SK-N-SH treated with all-trans-retinoic acid at 6 μM for 48 hours (cell line): ENCODE results near the gene S100A6.

Source experiments
- ATAC-seq: fragments of 200-7000 bp; cut with Tn5 transposase; 3 replicates; pipeline ENCODE4 v1.9.1; 2020; ENCODE audit warnings: mild to moderate bottlenecking, moderate library complexity
- ARNTL ChIP-seq: fragments of 450-650 bp; formaldehyde crosslinking; IDR thresholded peaks from 2 replicates; pipeline ENCODE4 v1.5.0; 2020; ENCODE audit warnings: low read depth, mild to moderate bottlenecking, moderate library complexity, borderline replicate concordance
- BACH2 ChIP-seq: fragments of 250-450 bp; sonication (Bioruptor Pico); IDR thresholded peaks from 2 replicates; pipeline ENCODE4 v1.9.0; 2021; ENCODE audit warnings: mild to moderate bottlenecking, borderline replicate concordance
- CSDC2 ChIP-seq: fragments of 250-450 bp; sonication (Bioruptor Pico); IDR thresholded peaks from 2 replicates; pipeline ENCODE4 v1.5.0; 2020; ENCODE audit warnings: mild to moderate bottlenecking, moderate library complexity
- ESRRG ChIP-seq: fragments of 250-450 bp; sonication (Bioruptor Pico); IDR thresholded peaks from 2 replicates; pipeline ENCODE4 v1.6.1; 2021; ENCODE audit warnings: mild to moderate bottlenecking
- GLIS3 ChIP-seq: fragments of 250-450 bp; sonication (Bioruptor Pico); IDR thresholded peaks from 2 replicates; pipeline ENCODE4 v1.5.0; 2020; ENCODE audit warnings: mild to moderate bottlenecking, moderate library complexity
- ISL1 ChIP-seq: fragments of 250-450 bp; sonication (Bioruptor Pico); IDR thresholded peaks from 2 replicates; pipeline ENCODE4 v2.1.2; 2022; ENCODE audit warnings: mild to moderate bottlenecking, moderate library complexity
- OSR1 ChIP-seq: fragments of 250-450 bp; sonication (Bioruptor Pico); IDR thresholded peaks from 2 replicates; pipeline ENCODE4 v1.8.0; 2022; ENCODE audit warnings: moderate library complexity, mild to moderate bottlenecking, inconsistent platforms
- PATZ1 ChIP-seq: fragments of 250-450 bp; sonication (Bioruptor Pico); IDR thresholded peaks from 2 replicates; pipeline ENCODE4 v1.8.0; 2020; ENCODE audit warnings: mild to moderate bottlenecking, moderate library complexity, borderline replicate concordance
- RARB ChIP-seq: fragments of 250-450 bp; sonication (Bioruptor Pico); IDR thresholded peaks from 2 replicates; pipeline ENCODE4 v1.8.0; 2021; ENCODE audit warnings: mild to moderate bottlenecking, moderate library complexity
- SNAI2 ChIP-seq: fragments of 250-450 bp; sonication (Bioruptor Pico); IDR thresholded peaks from 2 replicates; pipeline ENCODE4 v1.5.0; 2020; ENCODE audit warnings: mild to moderate bottlenecking, moderate library complexity
- TCF4 ChIP-seq: fragments of 250-450 bp; sonication (Bioruptor Pico); IDR thresholded peaks from 2 replicates; pipeline ENCODE4 v1.8.0; 2021; ENCODE audit warnings: mild to moderate bottlenecking, moderate library complexity, borderline replicate concordance
- ZC3H10 ChIP-seq: fragments of 250-450 bp; sonication (Bioruptor Pico); IDR thresholded peaks from 2 replicates; pipeline ENCODE4 v1.5.1; 2021; ENCODE audit warnings: mild to moderate bottlenecking, moderate library complexity
- ZFP30 ChIP-seq: fragments of 450-650 bp; formaldehyde crosslinking; IDR thresholded peaks from 2 replicates; pipeline ENCODE4 v1.5.0; 2022; ENCODE audit warnings: mild to moderate bottlenecking, moderate library complexity
- ZNF565 ChIP-seq: fragments of 450-650 bp; formaldehyde crosslinking; conservative IDR thresholded peaks from 2 replicates; pipeline ENCODE4 v1.5.0; 2020; ENCODE audit warnings: low read depth, mild to moderate bottlenecking, moderate library complexity
- ZNF70 ChIP-seq: fragments of 450-650 bp; formaldehyde crosslinking; IDR thresholded peaks from 2 replicates; pipeline ENCODE4 v1.5.0; 2020; ENCODE audit warnings: mild to moderate bottlenecking, moderate library complexity
- ZNF8 ChIP-seq: fragments of 450-650 bp; formaldehyde crosslinking; IDR thresholded peaks from 2 replicates; pipeline ENCODE4 v1.5.0; 2020; ENCODE audit warnings: mild to moderate bottlenecking, moderate library complexity
- TF ChIP-seq, protein P1 (sequence below): fragments of 250-450 bp; sonication (Bioruptor Pico); IDR thresholded peaks from 2 replicates; pipeline ENCODE4 v1.5.1; 2021; ENCODE audit warnings: mild to moderate bottlenecking, moderate library complexity
- TF ChIP-seq, protein P2 (sequence below): fragments of 250-450 bp; sonication (Bioruptor Pico); IDR thresholded peaks from 2 replicates; pipeline ENCODE4 v1.8.0; 2021; ENCODE audit warnings: low read depth, mild to moderate bottlenecking, moderate library complexity, borderline replicate concordance
- TF ChIP-seq, protein P3 (sequence below): fragments of 250-450 bp; sonication (Bioruptor Pico); IDR thresholded peaks from 2 replicates; pipeline ENCODE4 v1.5.0; 2020; ENCODE audit warnings: mild to moderate bottlenecking, moderate library complexity

The S100A6 gene

DNA sequence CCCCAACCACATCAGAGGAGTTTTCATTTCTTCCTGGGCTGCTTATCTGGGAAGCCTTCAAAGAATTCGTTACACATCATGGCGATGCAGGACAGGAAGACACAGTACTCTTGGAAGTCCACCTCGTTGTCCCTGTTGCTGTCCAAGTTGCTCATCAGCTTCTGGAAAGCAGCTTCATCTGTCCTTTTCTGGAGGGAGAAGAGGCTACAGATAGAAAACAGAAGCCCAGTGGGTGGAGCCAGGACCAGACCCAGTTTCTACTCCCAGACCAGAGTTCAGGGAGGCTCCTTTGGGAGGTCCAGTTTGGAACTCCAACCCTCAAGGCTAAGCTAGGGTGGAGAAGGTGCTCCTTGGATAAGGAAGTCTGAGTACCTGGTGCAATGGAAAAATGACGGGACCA is 7.9 kb upstream of the S100A6 start:
- TF ChIP-seq OSR1 (CRISPR knock-in tag) (no peak), ARNTL (CRISPR knock-in tag) (no peak), ISL1 (CRISPR knock-in tag) (no peak), ZC3H10 (CRISPR knock-in tag) (no peak), ZNF565 (no peak), ZNF70 (CRISPR knock-in tag) (no peak), RARB (CRISPR knock-in tag) (no peak), ESRRG (CRISPR knock-in tag) (no peak), ZNF8 (no peak), BACH2 (CRISPR knock-in tag) (no peak), GLIS3 (CRISPR knock-in tag) (no peak), SNAI2 (no peak)
- TF ChIP-seq, protein P1, sequence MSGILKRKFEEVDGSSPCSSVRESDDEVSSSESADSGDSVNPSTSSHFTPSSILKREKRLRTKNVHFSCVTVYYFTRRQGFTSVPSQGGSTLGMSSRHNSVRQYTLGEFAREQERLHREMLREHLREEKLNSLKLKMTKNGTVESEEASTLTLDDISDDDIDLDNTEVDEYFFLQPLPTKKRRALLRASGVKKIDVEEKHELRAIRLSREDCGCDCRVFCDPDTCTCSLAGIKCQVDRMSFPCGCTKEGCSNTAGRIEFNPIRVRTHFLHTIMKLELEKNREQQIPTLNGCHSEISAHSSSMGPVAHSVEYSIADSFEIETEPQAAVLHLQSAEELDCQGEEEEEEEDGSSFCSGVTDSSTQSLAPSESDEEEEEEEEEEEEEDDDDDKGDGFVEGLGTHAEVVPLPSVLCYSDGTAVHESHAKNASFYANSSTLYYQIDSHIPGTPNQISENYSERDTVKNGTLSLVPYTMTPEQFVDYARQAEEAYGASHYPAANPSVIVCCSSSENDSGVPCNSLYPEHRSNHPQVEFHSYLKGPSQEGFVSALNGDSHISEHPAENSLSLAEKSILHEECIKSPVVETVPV (CRISPR knock-in tag) = no peak
- no peak for ATAC-seq

DNA sequence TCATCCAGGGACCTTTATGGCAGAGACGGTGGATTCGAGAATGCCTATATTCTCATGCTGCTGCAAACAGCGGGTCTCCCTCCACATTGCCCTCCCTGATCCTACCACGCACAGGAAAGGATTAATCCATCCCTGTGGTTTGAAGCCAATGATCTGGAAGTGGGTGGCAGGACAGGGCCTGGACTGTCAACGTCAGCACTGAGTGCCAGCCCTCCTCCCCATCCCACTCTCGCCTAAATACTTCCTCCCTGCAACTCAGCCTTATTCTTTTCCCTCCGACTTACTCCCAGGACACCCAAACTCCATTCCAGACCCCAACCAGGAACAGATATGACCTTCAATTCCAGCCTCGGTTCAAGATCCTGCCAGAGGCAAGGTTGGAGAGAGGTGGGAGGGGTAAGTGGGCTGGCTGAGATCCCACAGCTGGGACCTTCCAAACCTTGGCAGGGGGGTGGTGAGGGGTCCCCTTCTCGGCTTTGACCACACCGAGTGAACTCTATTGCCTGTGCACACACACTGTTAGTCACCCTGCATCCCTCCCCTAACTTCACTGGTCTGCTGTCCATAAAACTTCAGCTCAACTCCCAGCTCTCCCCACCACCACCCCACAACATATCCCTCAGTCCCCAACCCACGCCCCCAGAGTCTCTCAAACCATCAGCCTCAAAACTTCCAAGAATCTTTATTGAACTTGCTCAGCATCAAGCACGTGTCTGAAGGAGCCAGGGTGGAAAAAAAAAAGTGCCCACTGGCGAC is 7.3 kb upstream of the S100A6 start:
- no peak for ATAC-seq
- TF ChIP-seq CSDC2 (no peak), TCF4 (no peak), PATZ1 (CRISPR knock-in tag) (no peak), ZNF565 (no peak)
- TF ChIP-seq, protein P1 (CRISPR knock-in tag) = no peak
- TF ChIP-seq, protein P2, sequence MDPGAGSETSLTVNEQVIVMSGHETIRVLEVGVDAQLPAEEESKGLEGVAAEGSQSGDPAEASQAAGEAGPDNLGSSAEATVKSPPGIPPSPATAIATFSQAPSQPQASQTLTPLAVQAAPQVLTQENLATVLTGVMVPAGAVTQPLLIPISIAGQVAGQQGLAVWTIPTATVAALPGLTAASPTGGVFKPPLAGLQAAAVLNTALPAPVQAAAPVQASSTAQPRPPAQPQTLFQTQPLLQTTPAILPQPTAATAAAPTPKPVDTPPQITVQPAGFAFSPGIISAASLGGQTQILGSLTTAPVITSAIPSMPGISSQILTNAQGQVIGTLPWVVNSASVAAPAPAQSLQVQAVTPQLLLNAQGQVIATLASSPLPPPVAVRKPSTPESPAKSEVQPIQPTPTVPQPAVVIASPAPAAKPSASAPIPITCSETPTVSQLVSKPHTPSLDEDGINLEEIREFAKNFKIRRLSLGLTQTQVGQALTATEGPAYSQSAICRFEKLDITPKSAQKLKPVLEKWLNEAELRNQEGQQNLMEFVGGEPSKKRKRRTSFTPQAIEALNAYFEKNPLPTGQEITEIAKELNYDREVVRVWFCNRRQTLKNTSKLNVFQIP (CRISPR knock-in tag) = no peak
- TF ChIP-seq, protein P3, sequence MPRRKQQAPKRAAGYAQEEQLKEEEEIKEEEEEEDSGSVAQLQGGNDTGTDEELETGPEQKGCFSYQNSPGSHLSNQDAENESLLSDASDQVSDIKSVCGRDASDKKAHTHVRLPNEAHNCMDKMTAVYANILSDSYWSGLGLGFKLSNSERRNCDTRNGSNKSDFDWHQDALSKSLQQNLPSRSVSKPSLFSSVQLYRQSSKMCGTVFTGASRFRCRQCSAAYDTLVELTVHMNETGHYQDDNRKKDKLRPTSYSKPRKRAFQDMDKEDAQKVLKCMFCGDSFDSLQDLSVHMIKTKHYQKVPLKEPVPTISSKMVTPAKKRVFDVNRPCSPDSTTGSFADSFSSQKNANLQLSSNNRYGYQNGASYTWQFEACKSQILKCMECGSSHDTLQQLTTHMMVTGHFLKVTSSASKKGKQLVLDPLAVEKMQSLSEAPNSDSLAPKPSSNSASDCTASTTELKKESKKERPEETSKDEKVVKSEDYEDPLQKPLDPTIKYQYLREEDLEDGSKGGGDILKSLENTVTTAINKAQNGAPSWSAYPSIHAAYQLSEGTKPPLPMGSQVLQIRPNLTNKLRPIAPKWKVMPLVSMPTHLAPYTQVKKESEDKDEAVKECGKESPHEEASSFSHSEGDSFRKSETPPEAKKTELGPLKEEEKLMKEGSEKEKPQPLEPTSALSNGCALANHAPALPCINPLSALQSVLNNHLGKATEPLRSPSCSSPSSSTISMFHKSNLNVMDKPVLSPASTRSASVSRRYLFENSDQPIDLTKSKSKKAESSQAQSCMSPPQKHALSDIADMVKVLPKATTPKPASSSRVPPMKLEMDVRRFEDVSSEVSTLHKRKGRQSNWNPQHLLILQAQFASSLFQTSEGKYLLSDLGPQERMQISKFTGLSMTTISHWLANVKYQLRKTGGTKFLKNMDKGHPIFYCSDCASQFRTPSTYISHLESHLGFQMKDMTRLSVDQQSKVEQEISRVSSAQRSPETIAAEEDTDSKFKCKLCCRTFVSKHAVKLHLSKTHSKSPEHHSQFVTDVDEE (CRISPR knock-in tag) = no peak

DNA sequence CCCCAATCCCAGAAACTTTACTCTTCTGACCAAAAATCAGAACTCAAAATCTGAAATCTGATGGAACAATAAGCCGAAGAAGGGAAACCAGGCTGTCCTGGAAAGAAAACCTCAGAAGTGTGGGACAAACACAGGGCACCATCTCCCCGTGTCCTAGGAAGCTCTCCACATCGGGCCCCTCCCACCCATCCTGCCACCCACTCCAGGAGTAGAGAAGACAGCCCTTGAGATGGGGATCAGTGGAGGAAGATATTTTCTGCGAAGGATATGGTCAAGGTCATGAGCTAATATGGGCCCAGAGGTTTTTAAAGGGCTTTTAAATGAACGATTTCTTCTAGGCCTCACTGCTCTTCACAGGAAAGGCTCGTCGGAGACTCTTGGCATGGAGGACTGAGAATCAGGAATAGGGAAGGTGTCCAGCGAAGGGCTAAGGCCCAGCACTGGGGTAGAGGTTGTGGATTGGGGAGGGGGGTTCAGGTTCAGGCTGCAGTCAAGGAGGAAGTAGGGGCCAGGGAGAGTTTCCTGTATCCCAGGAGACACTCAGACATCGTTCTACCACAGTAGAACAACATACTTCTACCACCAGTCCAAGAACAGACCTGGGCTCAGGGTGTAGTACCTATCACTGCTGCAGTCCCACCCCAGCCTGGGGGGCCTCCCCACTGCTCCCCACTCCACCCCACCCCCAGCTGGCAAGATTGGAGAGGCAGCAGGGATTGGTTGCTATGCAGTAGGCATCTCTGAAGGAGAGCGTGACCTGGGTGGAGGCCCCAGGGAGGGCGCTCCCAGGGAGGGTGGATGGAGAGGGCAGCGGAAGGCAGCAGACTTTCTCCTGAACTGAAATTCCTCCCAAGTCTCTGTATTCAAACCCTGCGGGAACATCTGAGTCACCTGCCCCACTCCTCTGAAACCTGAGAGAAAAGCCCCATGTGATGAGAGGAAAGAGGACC is 6.1 kb upstream of the S100A6 start:
- ATAC-seq = no peak
- TF ChIP-seq ARNTL (CRISPR knock-in tag) (no peak), CSDC2 (no peak), ISL1 (CRISPR knock-in tag) (no peak), PATZ1 (CRISPR knock-in tag) (no peak), ZNF70 (CRISPR knock-in tag) (no peak), GLIS3 (CRISPR knock-in tag) (no peak), ZFP30 (CRISPR knock-in tag) (no peak)
- TF ChIP-seq, protein P1 (CRISPR knock-in tag) = no peak
- TF ChIP-seq, protein P3 (CRISPR knock-in tag) = no peak
